Chondrocyte (in vitro differentiated cells): ENCODE measurements around the gene DHRS13. TPM values are rescaled to one million over a fixed set of nuclear protein-coding genes. Genes with fewer than 3 reads are reported as not detected.

Experiments used
- DNase-seq: peaks from one replicate; pipeline ENCODE4 v3.0.0; 2021; ENCODE audit warnings: mixed read lengths, low spot score
- H3K27ac Mint-ChIP-seq: one replicate; pipeline ENCODE4 v1.8.0; 2021; ENCODE audit warnings: mild to moderate bottlenecking, moderate library complexity, mixed read lengths; ENCODE audit not compliant: unreplicated experiment
- H3K27me3 Mint-ChIP-seq: 2 replicates; pipeline ENCODE4 v1.8.0; 2021; ENCODE audit warnings: low read depth, mixed read lengths
- H3K36me3 Mint-ChIP-seq: 2 replicates; pipeline ENCODE4 v1.8.0; 2021; ENCODE audit warnings: low read depth, mixed read lengths
- H3K4me1 Mint-ChIP-seq: 2 replicates; pipeline ENCODE4 v1.8.0; 2021; ENCODE audit warnings: low read depth, mild to moderate bottlenecking, mixed read lengths
- H3K4me3 Mint-ChIP-seq: one replicate; pipeline ENCODE4 v1.8.0; 2021; ENCODE audit warnings: mild to moderate bottlenecking, moderate library complexity, mixed read lengths; ENCODE audit not compliant: unreplicated experiment
- H3K9me3 Mint-ChIP-seq: 2 replicates; pipeline ENCODE4 v1.8.0; 2021; ENCODE audit warnings: low read depth, mixed read lengths
- total RNA-seq: library from RNA; stranded (reverse); gene quantifications from 3 replicates; pipeline ENCODE4 v1.2.1, GENCODE V29; 2021
- TF ChIP-seq, protein P1 (sequence below): fragments of 200-600 bp; sonication (generic); IDR thresholded peaks from 2 replicates; pipeline ENCODE4 v1.5.0; 2021; ENCODE audit warnings: antibody characterized with exemption, mild to moderate bottlenecking, moderate library complexity

Gene DHRS13
- total RNA-seq, 1 donor from 2014 or later, result 5.8 TPM

DNA sequence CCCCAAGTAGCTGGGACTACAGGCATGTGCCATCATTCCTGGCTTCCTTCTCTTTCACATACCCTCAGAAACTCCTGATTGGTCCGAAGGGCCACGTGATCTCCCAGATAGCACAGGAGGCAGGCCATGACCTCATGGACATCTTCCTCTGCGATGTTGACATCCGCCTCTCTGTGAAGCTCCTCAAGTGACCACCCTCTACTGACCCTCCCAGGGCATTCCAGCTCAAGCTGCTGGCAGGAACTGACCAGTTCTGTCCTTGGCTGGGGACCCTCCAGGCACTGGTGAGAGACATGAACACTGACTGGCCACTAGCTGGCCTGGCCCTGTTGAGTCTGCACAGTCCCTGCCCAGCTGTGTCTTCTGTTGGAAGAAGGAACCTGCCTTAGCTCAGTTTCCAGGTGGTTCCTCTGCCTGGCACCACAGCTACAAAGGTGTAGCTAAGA, 42.5 kb downstream of the DHRS13 start:
- H3K27me3 Mint-ChIP-seq, result no peaks in the 10 kb centered on the region
- peaks cover 19% of the 10 kb centered on the region for H3K36me3 Mint-ChIP-seq
- DNase-seq, result no peak
- H3K4me3 Mint-ChIP-seq, result no peak overlapping the region
- no peaks in the 10 kb centered on the region for H3K9me3 Mint-ChIP-seq
- peaks cover 5% of the 10 kb centered on the region for H3K4me1 Mint-ChIP-seq
- H3K27ac Mint-ChIP-seq, result no peak overlapping the region
- TF ChIP-seq, protein P1, sequence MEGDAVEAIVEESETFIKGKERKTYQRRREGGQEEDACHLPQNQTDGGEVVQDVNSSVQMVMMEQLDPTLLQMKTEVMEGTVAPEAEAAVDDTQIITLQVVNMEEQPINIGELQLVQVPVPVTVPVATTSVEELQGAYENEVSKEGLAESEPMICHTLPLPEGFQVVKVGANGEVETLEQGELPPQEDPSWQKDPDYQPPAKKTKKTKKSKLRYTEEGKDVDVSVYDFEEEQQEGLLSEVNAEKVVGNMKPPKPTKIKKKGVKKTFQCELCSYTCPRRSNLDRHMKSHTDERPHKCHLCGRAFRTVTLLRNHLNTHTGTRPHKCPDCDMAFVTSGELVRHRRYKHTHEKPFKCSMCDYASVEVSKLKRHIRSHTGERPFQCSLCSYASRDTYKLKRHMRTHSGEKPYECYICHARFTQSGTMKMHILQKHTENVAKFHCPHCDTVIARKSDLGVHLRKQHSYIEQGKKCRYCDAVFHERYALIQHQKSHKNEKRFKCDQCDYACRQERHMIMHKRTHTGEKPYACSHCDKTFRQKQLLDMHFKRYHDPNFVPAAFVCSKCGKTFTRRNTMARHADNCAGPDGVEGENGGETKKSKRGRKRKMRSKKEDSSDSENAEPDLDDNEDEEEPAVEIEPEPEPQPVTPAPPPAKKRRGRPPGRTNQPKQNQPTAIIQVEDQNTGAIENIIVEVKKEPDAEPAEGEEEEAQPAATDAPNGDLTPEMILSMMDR, result no peak

DNA sequence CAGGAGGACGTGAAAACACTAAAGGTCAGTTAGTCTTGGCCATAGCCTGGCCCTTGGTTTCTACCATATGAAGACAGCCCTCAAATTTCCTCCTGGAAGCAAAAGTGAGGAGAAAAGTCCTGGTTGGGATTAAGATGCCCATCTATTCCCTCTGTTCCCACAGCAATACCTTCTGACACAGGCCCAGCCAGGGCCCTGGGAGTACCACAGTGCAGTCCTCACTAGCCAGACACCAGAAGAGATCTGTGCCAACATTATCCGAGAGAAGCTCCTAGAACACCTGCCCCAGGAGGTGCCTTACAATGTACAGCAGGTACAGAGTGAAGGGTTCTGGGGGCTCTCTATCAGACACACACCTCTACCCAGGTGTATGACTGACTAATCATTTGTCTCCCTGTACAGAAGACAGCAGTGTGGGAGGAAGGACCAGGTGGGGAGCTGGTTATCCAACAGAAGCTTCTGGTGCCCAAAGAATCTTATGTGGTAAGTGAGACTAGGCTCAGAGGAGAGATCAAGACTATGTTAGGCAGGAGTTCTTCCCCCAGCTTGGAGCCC, 44.0 kb downstream of the DHRS13 start:
- no peak for DNase-seq
- Mint-ChIP-seq H3K27ac (no peak overlapping the region), H3K4me3 (no peak overlapping the region), H3K9me3 (no peaks in the 10 kb centered on the region), H3K4me1 (peaks cover 17% of the 10 kb centered on the region), H3K27me3 (no peaks in the 10 kb centered on the region), H3K36me3 (peaks cover 19% of the 10 kb centered on the region)
- TF ChIP-seq, protein P1, result no peak

DNA sequence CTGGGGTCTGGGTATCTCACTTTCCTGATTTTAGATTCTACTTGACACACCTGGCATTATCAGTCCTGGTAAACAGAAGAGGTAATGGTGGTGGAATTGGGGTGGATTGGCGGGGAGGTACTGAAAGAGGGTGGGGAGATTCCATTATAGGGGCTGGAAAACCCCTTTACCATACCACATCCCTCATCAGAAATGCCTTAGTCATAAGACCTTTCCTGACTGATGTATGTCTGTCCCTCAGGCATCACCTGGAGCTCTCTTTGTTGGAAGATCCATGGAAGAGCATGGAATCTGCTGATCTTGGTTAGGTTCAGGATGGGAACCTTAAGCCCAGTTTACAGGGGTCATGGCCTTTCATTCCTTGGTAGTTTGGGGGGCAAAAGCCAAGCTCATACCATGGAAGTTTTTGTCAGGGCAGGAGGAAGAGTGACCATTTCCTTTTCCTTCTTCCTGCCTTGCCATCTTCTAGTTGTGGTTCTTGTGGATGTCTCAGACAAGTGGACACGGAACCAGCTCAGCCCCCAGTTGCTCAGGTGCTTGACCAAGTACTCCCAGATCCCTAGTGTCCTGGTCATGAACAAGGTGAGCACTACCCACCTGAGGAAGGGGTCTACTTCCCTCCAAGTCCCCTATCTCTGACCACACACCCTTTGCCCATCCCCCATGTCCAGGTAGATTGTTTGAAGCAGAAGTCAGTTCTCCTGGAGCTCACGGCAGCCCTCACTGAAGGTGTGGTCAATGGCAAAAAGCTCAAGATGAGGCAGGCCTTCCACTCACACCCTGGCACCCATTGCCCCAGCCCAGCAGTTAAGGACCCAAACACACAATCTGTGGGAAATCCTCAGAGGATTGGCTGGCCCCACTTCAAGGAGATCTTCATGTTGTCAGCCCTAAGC, 44.7 kb downstream of the DHRS13 start:
- no peak overlapping the region for H3K4me3 Mint-ChIP-seq
- TF ChIP-seq, protein P1, result no peak
- no peak for DNase-seq
- H3K36me3 Mint-ChIP-seq, result peaks cover 19% of the 10 kb centered on the region
- H3K9me3 Mint-ChIP-seq, result no peaks in the 10 kb centered on the region
- no peaks in the 10 kb centered on the region for H3K27me3 Mint-ChIP-seq
- H3K27ac Mint-ChIP-seq, result no peak overlapping the region
- peaks cover 17% of the 10 kb centered on the region for H3K4me1 Mint-ChIP-seq

DNA sequence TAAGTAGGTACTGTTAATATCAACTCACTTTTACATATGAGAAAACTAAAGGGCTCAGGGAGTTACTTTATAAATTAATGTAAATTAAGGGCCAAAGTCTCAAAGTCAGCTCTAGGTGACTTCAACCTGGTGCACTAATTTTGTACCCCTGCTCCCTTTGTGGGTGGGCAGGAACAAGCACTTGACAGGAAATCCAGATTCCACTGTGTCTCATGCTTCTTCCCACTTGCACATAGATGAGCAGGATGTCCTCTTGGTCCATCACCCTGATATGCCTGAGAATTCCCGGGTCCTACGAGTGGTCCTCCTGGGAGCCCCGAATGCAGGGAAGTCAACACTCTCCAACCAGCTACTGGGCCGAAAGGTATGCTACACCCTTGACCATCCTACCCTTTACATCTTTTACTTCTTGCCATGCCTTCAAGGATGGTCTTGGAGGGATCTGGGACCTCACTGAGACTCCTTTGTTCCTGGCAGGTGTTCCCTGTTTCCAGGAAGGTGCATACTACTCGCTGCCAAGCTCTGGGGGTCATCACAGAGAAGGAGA, 46.8 kb downstream of the DHRS13 start:
- no peak for DNase-seq
- Mint-ChIP-seq H3K36me3 (peaks cover 19% of the 10 kb centered on the region), H3K4me1 (peaks cover 17% of the 10 kb centered on the region), H3K9me3 (no peaks in the 10 kb centered on the region), H3K27ac (no peak overlapping the region), H3K4me3 (peak overlapping the region; percentile 84), H3K27me3 (no peaks in the 10 kb centered on the region)
- TF ChIP-seq, protein P1, result no peak

DNA sequence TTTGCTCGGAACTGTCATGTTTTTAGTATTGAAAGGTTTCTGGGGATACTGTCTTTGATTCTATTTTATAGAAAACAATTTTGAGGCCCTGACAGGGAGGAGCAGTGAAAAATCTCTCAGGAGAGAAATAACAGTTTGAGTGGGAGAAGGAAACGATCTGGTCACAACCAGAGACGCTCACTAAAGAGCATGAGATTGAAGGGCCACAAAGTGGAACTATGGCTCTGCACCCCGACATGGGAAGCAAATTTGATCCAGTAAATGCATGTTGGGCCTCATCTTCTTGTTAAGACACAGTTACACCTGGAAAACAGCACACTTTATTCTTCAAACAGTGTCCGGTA, 47.6 kb downstream of the DHRS13 start:
- peaks cover 17% of the 10 kb centered on the region for H3K36me3 Mint-ChIP-seq
- no peaks in the 10 kb centered on the region for H3K27me3 Mint-ChIP-seq
- TF ChIP-seq, protein P1, result no peak
- H3K27ac Mint-ChIP-seq, result peak overlapping the region; percentile 78
- no peak for DNase-seq
- H3K4me1 Mint-ChIP-seq, result peaks cover 17% of the 10 kb centered on the region
- H3K9me3 Mint-ChIP-seq, result no peaks in the 10 kb centered on the region
- peak overlapping the region; percentile 84 for H3K4me3 Mint-ChIP-seq
